Breast epithelium (tissue), 4 donors: Measurements from ENCODE around the gene IFNG-AS1. TPM values are rescaled to one million over a fixed set of nuclear protein-coding genes. Genes with fewer than 3 reads are reported as not detected.

Source experiments
- DNase-seq, 2 donors: peaks; one replicate each; pipeline ENCODE4 v3.0.0-alpha.2; 2019; ENCODE audit warnings: low spot score in 2 of 2
- H3K27ac ChIP-seq, 2 donors: fragments of 200-600 bp; sonication (generic) in 1 of 2; one replicate each; pipeline ENCODE4 v1.5.1; 2016 to 2019; ENCODE audit warnings: mild to moderate bottlenecking in 1 of 2
- H3K27me3 ChIP-seq, 2 donors: fragments of 200-600 bp; sonication (generic) in 1 of 2; one replicate each; pipeline versions ENCODE4 v1.5.1 to v1.6.0; 2017 to 2019; ENCODE audit warnings: control low read depth in 1 of 2, mild to moderate bottlenecking in 1 of 2
- H3K36me3 ChIP-seq: fragments of 200-600 bp; one replicate; pipeline ENCODE4 v1.5.1; 2019
- H3K4me1 ChIP-seq, 2 donors: fragments of 200-600 bp; sonication (generic); one replicate each; pipeline ENCODE4 v1.5.1; 2016 to 2019; ENCODE audit warnings: control low read depth in 1 of 2
- H3K4me3 ChIP-seq, 3 donors: fragments of 200-600 bp; sonication (generic); 1 replicate in 2 of 3; 2 replicates in 1 of 3; pipeline ENCODE4 v1.5.1; 2016 to 2019; ENCODE audit warnings: mild to moderate bottlenecking in 3 of 3, moderate library complexity in 2 of 3
- H3K9me3 ChIP-seq, 2 donors: fragments of 200-600 bp; sonication (generic) in 1 of 2; one replicate each; pipeline ENCODE4 v1.5.1; 2016 to 2019; ENCODE audit warnings: control low read depth in 1 of 2
- CTCF ChIP-seq, 3 donors: fragments of 450-650 bp; IDR thresholded peaks; one replicate each; pipeline ENCODE4 v1.5.1; 2016 to 2017; ENCODE audit warnings: antibody characterized with exemption in 3 of 3, mild to moderate bottlenecking in 3 of 3, moderate library complexity in 3 of 3
- POLR2A ChIP-seq: fragments of 450-650 bp; IDR thresholded peaks from one replicate; pipeline ENCODE4 v1.6.1; 2016; ENCODE audit warnings: antibody characterized with exemption, mild to moderate bottlenecking, moderate library complexity
- POLR2AphosphoS5 ChIP-seq, 3 donors: sonication (generic); formaldehyde crosslinking; IDR thresholded peaks; one replicate each; pipeline ENCODE4 v1.6.1; 2017; ENCODE audit warnings: antibody characterized with exemption in 3 of 3
- intact Hi-C: fragments of 100-400 bp; cut with DNase I; formaldehyde crosslinking; loops from one replicate; pipeline ENCODE4 v1.15.1; 2023; ENCODE audit warnings: low total_unique reads
- total RNA-seq, 3 donors: library from RNA; depleted of rRNA; stranded (reverse); fragments of >200 nt; gene quantifications; one replicate each; pipeline ENCODE4 v1.1.0, GENCODE V29; 2016

Gene IFNG-AS1
- total RNA-seq: under 1 TPM in 1 of 3 donors, not detected in 2; 0.16 TPM

GRCh38 chr12:67989184-67989920 lies at the start of gene IFNG-AS1:
Gene IFNG-AS1, plus strand, starts transcription at chr12:67989447.
- no peaks in the 10 kb centered on the region for H3K4me1 ChIP-seq
- no peak for DNase-seq
- no peak within 1 kb of the TSS for H3K4me3 ChIP-seq
- H3K36me3 ChIP-seq: no peaks in the 10 kb centered on the region
- no peak within 1 kb of the TSS for H3K27ac ChIP-seq
- intact Hi-C loops: no loop called here
- H3K9me3 ChIP-seq: no peaks in the 10 kb centered on the region
- no peaks in the 10 kb centered on the region for H3K27me3 ChIP-seq
- TF ChIP-seq POLR2AphosphoS5 (IDR thresholded peaks at IDR 0.05) (no peak), POLR2A (no peak), CTCF (IDR thresholded peaks at IDR 0.05) (no peak)

- intact Hi-C loops: no loop called here
- Histone ChIP-seq H3K27ac (no peak overlapping the region), H3K4me3 (no peak overlapping the region)
Measured at GRCh38 chr12:67939611-67940010, 49.6 kb upstream of the IFNG-AS1 start.

GRCh38 chr12:67940780-67941243 lies 48.4 kb upstream of the IFNG-AS1 start:
- Histone ChIP-seq H3K27ac (no peak overlapping the region), H3K4me3 (no peak overlapping the region), H3K27me3 (no peaks in the 10 kb centered on the region), H3K36me3 (no peaks in the 10 kb centered on the region), H3K4me1 (no peaks in the 10 kb centered on the region), H3K9me3 (no peaks in the 10 kb centered on the region)
- no peak for DNase-seq
- intact Hi-C loops: no loop called here
- TF ChIP-seq POLR2A (no peak), CTCF (IDR thresholded peaks at IDR 0.05) (no peak), POLR2AphosphoS5 (IDR thresholded peaks at IDR 0.05) (no peak)

More at GRCh38 chr12:67939611-67940010, 49.6 kb upstream of the IFNG-AS1 start:
- Histone ChIP-seq H3K27me3 (no peaks in the 10 kb centered on the region), H3K4me1 (no peaks in the 10 kb centered on the region), H3K36me3 (no peaks in the 10 kb centered on the region), H3K9me3 (no peaks in the 10 kb centered on the region)
- TF ChIP-seq POLR2AphosphoS5 (IDR thresholded peaks at IDR 0.05): no peak
- no peak for TF ChIP-seq CTCF (IDR thresholded peaks at IDR 0.05)
- TF ChIP-seq POLR2A: no peak
- DNase-seq: no peak

- H3K27me3 ChIP-seq: no peaks in the 10 kb centered on the region
- no peaks in the 10 kb centered on the region for H3K36me3 ChIP-seq
- intact Hi-C loops: no loop called here
- no peak overlapping the region for H3K27ac ChIP-seq
- DNase-seq: no peak
- no peak for TF ChIP-seq POLR2AphosphoS5 (IDR thresholded peaks at IDR 0.05)
- TF ChIP-seq CTCF (IDR thresholded peaks at IDR 0.05): no peak
- no peak for TF ChIP-seq POLR2A
- H3K4me3 ChIP-seq: no peak overlapping the region
- H3K9me3 ChIP-seq: no peaks in the 10 kb centered on the region
- no peaks in the 10 kb centered on the region for H3K4me1 ChIP-seq
Measured at GRCh38 chr12:67942724-67943123, 46.5 kb upstream of the IFNG-AS1 start.

GRCh38 chr12:67943141-67943892 lies 45.9 kb upstream of the IFNG-AS1 start:
- Histone ChIP-seq H3K4me3 (no peak overlapping the region), H3K9me3 (no peaks in the 10 kb centered on the region), H3K27ac (no peak overlapping the region), H3K27me3 (no peaks in the 10 kb centered on the region), H3K36me3 (no peaks in the 10 kb centered on the region), H3K4me1 (no peaks in the 10 kb centered on the region)
- peak in 1 of 2 donors; percentile 55 for DNase-seq
- intact Hi-C loops: no loop called here
- TF ChIP-seq POLR2AphosphoS5 (IDR thresholded peaks at IDR 0.05) (no peak), CTCF (IDR thresholded peaks at IDR 0.05) (peak; percentile 43 to 77 (median 66))
